ENCODE measurements around the gene GRIK2. TPM values are rescaled to one million over a fixed set of nuclear protein-coding genes. Genes with fewer than 3 reads are reported as not detected.

Gene GRIK2
- total RNA-seq, 1 donor from 2014 or later: not detected

GRCh38 chr6:101826269-101826668 lies 432.8 kb downstream of the GRIK2 start:
- intact Hi-C loops (cut with micrococcal nuclease): no loop called here
- DNase-seq (ENCODE audit: low spot score): no peak
- Mint-ChIP-seq H3K36me3 (ENCODE audit: low read depth) (no peaks in the 10 kb centered on the region), H3K9me3 (peaks cover 36% of the 10 kb centered on the region), H3K27me3 (ENCODE audit: low read depth) (no peaks in the 10 kb centered on the region), H3K4me1 (ENCODE audit: low read depth) (no peaks in the 10 kb centered on the region), H3K27ac (no peak overlapping the region), H3K4me3 (ENCODE audit: low read depth) (no peak overlapping the region)

DNA sequence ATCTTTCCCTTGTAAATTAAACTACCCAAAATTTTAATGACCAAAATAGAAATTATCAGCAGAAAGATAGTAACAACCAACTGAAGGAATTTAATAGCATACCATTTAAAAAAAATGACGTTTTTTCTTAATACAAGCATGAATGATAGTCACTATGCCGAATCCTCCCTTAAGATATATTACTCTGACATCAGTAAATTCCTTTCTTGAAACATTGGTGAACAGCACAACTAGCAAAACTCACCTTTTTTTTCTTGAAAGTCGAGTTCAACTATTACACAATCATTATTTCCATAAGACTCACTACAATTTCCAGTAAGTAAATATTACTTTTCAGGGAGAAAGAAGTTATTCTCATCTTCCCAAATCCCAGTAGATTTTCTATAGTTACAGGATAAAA lies 433.2 kb downstream of the GRIK2 start:
- intact Hi-C loops (cut with micrococcal nuclease): no loop called here

GRCh38 chr6:101830501-101831031 lies 437.1 kb downstream of the GRIK2 start:
- no peaks in the 10 kb centered on the region for H3K4me1 Mint-ChIP-seq (ENCODE audit: low read depth)
- H3K27ac Mint-ChIP-seq: no peak overlapping the region
- H3K9me3 Mint-ChIP-seq: peaks cover 27% of the 10 kb centered on the region
- no peak overlapping the region for H3K4me3 Mint-ChIP-seq (ENCODE audit: low read depth)
- H3K36me3 Mint-ChIP-seq (ENCODE audit: low read depth): no peaks in the 10 kb centered on the region
- intact Hi-C loops (cut with micrococcal nuclease): no loop called here
- no peak for DNase-seq (ENCODE audit: low spot score)
- no peaks in the 10 kb centered on the region for H3K27me3 Mint-ChIP-seq (ENCODE audit: low read depth)

More for the DNA sequence above, 433.2 kb downstream of the GRIK2 start:
- Mint-ChIP-seq H3K27ac (no peak overlapping the region), H3K4me1 (ENCODE audit: low read depth) (no peaks in the 10 kb centered on the region), H3K36me3 (ENCODE audit: low read depth) (no peaks in the 10 kb centered on the region), H3K27me3 (ENCODE audit: low read depth) (no peaks in the 10 kb centered on the region), H3K9me3 (peaks cover 37% of the 10 kb centered on the region), H3K4me3 (ENCODE audit: low read depth) (no peak overlapping the region)
- no peak for DNase-seq (ENCODE audit: low spot score)

DNA sequence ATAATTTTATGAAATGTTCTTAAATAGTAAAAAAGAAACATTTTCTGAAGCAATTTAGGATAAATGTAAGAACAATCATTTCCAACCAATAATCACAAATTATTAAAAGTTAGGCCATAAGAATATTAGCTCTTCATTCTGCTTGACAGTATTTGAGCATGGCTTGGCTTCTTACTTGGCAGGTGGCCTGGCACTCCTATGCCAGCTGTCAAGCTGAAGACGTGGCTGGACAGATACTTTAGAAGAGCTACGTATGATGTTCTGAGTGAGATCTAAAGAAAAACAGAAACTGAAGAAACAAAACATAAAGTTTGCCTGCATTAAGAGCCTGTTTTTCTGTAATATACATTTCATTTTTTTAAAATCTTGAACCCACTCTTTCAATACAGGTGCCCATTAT lies 438.9 kb downstream of the GRIK2 start:
- intact Hi-C loops (cut with micrococcal nuclease): no loop called here
- Mint-ChIP-seq H3K4me1 (ENCODE audit: low read depth) (no peaks in the 10 kb centered on the region), H3K27ac (no peak overlapping the region)

GRCh38 chr6:101840100-101840499 lies 446.6 kb downstream of the GRIK2 start:
- intact Hi-C loops (cut with micrococcal nuclease): no loop called here
- Mint-ChIP-seq H3K27ac (no peak overlapping the region), H3K27me3 (ENCODE audit: low read depth) (no peaks in the 10 kb centered on the region), H3K4me3 (ENCODE audit: low read depth) (no peak overlapping the region), H3K36me3 (ENCODE audit: low read depth) (no peaks in the 10 kb centered on the region), H3K4me1 (ENCODE audit: low read depth) (no peaks in the 10 kb centered on the region), H3K9me3 (peaks cover 18% of the 10 kb centered on the region)
- DNase-seq (ENCODE audit: low spot score): no peak

More for the DNA sequence above, 438.9 kb downstream of the GRIK2 start:
- Mint-ChIP-seq H3K4me3 (ENCODE audit: low read depth) (no peak overlapping the region), H3K36me3 (ENCODE audit: low read depth) (no peaks in the 10 kb centered on the region), H3K27me3 (ENCODE audit: low read depth) (no peaks in the 10 kb centered on the region), H3K9me3 (peaks cover 20% of the 10 kb centered on the region)
- DNase-seq (ENCODE audit: low spot score): no peak

DNA sequence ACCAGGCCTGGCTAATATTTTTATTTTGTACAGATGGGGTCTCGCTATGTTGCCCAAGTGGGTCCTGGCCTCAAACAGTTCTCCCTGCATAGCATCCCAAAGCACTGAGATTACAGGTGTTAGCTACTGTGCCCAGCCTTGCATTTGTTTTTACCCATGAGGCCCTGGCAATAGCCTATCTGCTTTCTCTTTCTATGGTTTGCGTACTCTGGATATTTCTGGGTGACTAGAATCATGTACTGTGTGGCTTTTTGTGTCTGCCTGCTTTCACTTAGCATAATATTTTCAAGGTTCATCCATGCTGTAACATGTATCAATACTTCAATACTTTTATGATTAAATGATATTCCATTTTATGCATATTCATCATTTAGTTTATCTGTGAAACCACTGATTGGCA lies 451.7 kb downstream of the GRIK2 start:
- H3K36me3 Mint-ChIP-seq (ENCODE audit: low read depth): no peaks in the 10 kb centered on the region
- H3K4me1 Mint-ChIP-seq (ENCODE audit: low read depth): no peaks in the 10 kb centered on the region
- no peaks in the 10 kb centered on the region for H3K27me3 Mint-ChIP-seq (ENCODE audit: low read depth)
- no peak overlapping the region for H3K4me3 Mint-ChIP-seq (ENCODE audit: low read depth)
- intact Hi-C loops (cut with micrococcal nuclease): no loop called here
- no peak for DNase-seq (ENCODE audit: low spot score)
- no peak overlapping the region for H3K27ac Mint-ChIP-seq
- H3K9me3 Mint-ChIP-seq: no peaks in the 10 kb centered on the region

GRCh38 chr6:101845621-101846020 lies 452.1 kb downstream of the GRIK2 start:
- DNase-seq (ENCODE audit: low spot score): no peak
- H3K4me3 Mint-ChIP-seq (ENCODE audit: low read depth): no peak overlapping the region
- no peaks in the 10 kb centered on the region for H3K36me3 Mint-ChIP-seq (ENCODE audit: low read depth)
- H3K4me1 Mint-ChIP-seq (ENCODE audit: low read depth): no peaks in the 10 kb centered on the region
- no peak overlapping the region for H3K27ac Mint-ChIP-seq
- intact Hi-C loops (cut with micrococcal nuclease): no loop called here
- H3K9me3 Mint-ChIP-seq: no peaks in the 10 kb centered on the region
- no peaks in the 10 kb centered on the region for H3K27me3 Mint-ChIP-seq (ENCODE audit: low read depth)

DNA sequence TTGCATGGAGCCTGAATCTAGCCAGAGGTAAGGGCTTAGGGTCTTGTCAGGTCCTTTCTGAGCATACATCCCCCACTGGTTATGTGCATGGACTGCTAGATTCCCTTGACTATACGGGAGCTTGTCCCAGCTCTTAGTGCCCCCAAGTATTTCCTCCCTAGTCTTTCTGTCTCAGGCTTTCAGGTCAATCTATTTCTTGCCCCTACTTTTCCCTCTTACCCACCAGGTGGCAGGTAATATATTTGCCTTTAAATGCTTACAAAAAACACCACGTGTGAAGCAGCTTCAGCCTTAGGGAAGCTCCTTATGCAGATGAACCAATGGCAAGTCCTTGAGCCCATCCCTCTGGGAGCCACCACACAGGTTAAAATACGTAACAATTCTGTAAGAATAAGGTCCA lies 454.2 kb downstream of the GRIK2 start:
- H3K27ac Mint-ChIP-seq: no peak overlapping the region
- no peak overlapping the region for H3K4me3 Mint-ChIP-seq (ENCODE audit: low read depth)
- no peaks in the 10 kb centered on the region for H3K9me3 Mint-ChIP-seq
- no peak for DNase-seq (ENCODE audit: low spot score)
- H3K36me3 Mint-ChIP-seq (ENCODE audit: low read depth): no peaks in the 10 kb centered on the region
- no peaks in the 10 kb centered on the region for H3K4me1 Mint-ChIP-seq (ENCODE audit: low read depth)
- no peaks in the 10 kb centered on the region for H3K27me3 Mint-ChIP-seq (ENCODE audit: low read depth)
- intact Hi-C loops (cut with micrococcal nuclease): no loop called here

DNA sequence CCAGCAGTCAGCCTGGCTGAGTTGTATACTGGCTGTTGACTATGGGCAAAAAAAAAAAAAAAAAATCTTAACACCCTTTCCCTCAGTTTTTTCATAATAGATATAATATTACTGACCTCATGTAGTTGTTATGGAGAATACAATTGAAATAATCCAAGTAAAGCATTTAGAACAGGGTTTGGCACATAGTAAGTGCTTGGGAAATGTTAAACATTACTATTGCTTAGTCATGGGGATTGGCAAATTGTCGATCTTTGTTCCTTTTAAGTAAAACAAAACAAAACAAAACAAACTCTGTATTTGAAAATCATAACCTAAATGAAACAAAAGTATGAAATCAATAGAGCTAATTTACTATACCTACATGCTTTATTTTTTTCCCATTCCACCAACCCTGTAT lies 458.4 kb downstream of the GRIK2 start:
- H3K27me3 Mint-ChIP-seq (ENCODE audit: low read depth): no peaks in the 10 kb centered on the region
- no peaks in the 10 kb centered on the region for H3K4me1 Mint-ChIP-seq (ENCODE audit: low read depth)
- H3K36me3 Mint-ChIP-seq (ENCODE audit: low read depth): no peaks in the 10 kb centered on the region
- H3K27ac Mint-ChIP-seq: no peak overlapping the region
- DNase-seq (ENCODE audit: low spot score): no peak
- no peaks in the 10 kb centered on the region for H3K9me3 Mint-ChIP-seq
- no peak overlapping the region for H3K4me3 Mint-ChIP-seq (ENCODE audit: low read depth)
- intact Hi-C loops (cut with micrococcal nuclease): no loop called here

DNA sequence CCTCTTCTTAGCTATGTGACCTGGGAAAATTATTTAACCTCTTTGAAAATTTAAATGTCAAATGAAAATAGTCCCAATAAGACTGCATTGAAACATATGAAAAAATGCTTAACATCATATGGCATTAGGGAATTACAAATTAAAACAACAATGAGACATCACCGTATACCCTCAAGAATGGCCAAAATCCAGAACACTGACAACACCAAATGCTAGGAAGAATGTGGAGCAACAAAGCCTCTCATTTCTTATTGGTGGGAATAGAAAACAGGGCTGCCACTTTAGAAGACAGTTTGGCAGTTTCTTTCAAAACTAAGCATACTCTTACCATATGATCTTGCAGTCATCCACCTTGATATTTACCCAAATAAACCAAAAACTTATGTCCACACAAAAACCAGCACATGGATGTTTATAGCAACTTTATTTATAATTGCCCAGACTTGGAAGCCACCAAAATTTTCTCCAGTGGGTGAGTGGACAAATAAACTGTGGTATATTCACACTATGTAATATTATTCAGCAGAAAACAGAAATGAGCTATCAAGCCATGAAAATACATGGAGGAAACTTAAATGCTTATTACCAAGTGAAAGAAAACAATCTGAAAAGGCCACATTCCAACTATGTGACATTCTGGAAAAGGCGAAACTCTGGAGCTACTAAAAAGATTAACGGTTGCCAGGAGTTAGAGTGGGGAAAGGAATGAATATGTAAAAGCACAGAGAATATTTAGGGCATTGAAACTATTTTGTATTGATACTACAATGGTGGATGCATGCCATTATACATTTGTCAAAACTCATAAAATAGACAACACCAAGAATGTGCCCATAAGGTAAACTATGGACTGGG lies 459.9 kb downstream of the GRIK2 start:
- Mint-ChIP-seq H3K9me3 (no peaks in the 10 kb centered on the region), H3K27ac (no peak overlapping the region), H3K4me1 (ENCODE audit: low read depth) (no peaks in the 10 kb centered on the region), H3K36me3 (ENCODE audit: low read depth) (no peaks in the 10 kb centered on the region), H3K4me3 (ENCODE audit: low read depth) (no peak overlapping the region), H3K27me3 (ENCODE audit: low read depth) (no peaks in the 10 kb centered on the region)
- no peak for DNase-seq (ENCODE audit: low spot score)
- intact Hi-C loops (cut with micrococcal nuclease): no loop called here

DNA sequence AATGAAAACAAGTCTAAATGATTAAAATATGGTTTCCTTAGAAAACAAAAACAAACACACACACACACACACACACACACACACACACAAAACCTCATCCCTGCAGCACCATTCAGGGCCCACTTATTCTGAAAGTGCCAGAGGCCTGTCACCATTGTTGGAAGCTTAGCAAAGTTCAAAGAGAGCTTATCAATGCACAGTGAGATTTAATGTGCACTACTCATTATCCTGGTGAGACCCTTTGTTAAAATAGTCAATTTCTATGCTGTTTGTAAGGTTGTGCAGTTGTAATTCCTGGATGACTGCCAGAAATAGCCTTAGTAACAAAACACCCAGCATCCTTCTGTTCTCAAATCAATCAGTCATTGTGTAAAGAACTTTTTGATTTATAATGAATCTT lies 482.9 kb downstream of the GRIK2 start:
- H3K4me3 Mint-ChIP-seq (ENCODE audit: low read depth): no peak overlapping the region
- no peak overlapping the region for H3K27ac Mint-ChIP-seq
- intact Hi-C loops (cut with micrococcal nuclease): no loop called here
- no peaks in the 10 kb centered on the region for H3K4me1 Mint-ChIP-seq (ENCODE audit: low read depth)
- no peak for DNase-seq (ENCODE audit: low spot score)
- no peaks in the 10 kb centered on the region for H3K9me3 Mint-ChIP-seq
- H3K36me3 Mint-ChIP-seq (ENCODE audit: low read depth): no peaks in the 10 kb centered on the region
- H3K27me3 Mint-ChIP-seq (ENCODE audit: low read depth): no peaks in the 10 kb centered on the region

GRCh38 chr6:101878554-101879276 lies 485.2 kb downstream of the GRIK2 start:
- Mint-ChIP-seq H3K4me1 (ENCODE audit: low read depth) (no peaks in the 10 kb centered on the region), H3K36me3 (ENCODE audit: low read depth) (no peaks in the 10 kb centered on the region), H3K9me3 (no peaks in the 10 kb centered on the region), H3K4me3 (ENCODE audit: low read depth) (no peak overlapping the region), H3K27ac (no peak overlapping the region), H3K27me3 (ENCODE audit: low read depth) (no peaks in the 10 kb centered on the region)
- no peak for DNase-seq (ENCODE audit: low spot score)
- intact Hi-C loops (cut with micrococcal nuclease): no loop called here

- H3K4me3 Mint-ChIP-seq (ENCODE audit: low read depth): no peak overlapping the region
- H3K27ac Mint-ChIP-seq: no peak overlapping the region
- intact Hi-C loops (cut with micrococcal nuclease): no loop called here
- no peaks in the 10 kb centered on the region for H3K27me3 Mint-ChIP-seq (ENCODE audit: low read depth)
- no peaks in the 10 kb centered on the region for H3K36me3 Mint-ChIP-seq (ENCODE audit: low read depth)
- H3K4me1 Mint-ChIP-seq (ENCODE audit: low read depth): no peaks in the 10 kb centered on the region
- no peak for DNase-seq (ENCODE audit: low spot score)
- H3K9me3 Mint-ChIP-seq: no peaks in the 10 kb centered on the region
Observed at GRCh38 chr6:101879782-101880181, 486.3 kb downstream of the GRIK2 start.

Measured in activated T-helper 2 cell treated with anti-CD3 and anti-CD28 coated beads, Interferon-gamma antibody, Interleukin-2, Interleukin-4, amounts not matched to agents 10 μg/mL and 5 μg/mL and 100 μg/mL, durations not matched to agents 14 hours and 24 hours and 36 hours (primary cell).